GM18861 (cell line): Measurements from ENCODE around the gene MICAL2.

Experiments used
- ATAC-seq: cut with Tn5 transposase; IDR thresholded peaks from one replicate; pipeline ENCODE4 v1.9.1; 2021; ENCODE audit not compliant: unreplicated experiment

The MICAL2 gene

DNA sequence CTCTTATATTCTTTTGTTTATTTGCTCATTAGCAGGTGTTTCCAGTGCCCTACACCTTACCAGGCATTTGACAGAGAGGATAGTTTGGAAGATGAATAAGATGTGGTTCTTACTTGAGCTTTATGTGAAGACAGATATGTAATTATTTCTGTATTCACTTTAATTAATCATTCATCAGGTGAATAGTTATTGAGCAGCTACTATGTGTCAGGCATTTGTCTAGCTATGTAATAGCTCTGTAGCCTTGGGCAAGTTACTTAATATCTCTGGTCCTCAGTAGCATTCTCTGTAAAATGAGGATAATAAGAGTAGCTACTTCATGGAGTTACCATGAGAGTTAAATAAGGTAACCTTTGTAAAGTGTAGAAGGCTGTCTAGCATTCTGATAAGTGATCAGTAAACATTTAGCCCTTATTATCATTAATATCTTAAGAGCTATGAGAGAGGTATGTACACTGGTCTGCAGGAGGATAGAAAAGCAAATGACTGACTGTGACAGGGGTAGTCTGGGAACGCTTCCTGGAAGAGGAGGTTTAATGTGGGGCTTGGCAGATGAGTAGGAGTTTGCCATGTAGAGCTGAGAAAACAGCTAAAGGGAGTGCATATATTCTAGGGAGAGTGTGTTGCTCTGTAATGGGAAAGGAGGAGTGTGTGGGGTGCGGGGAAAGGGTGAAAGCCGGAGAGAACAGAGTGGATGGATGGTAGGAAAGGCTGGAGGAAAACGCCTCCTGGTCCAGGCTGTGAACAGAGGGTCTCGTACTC lies 56.1 kb downstream of the MICAL2 start:
- no peak for ATAC-seq

GRCh38 chr11:12167061-12168000 lies 56.9 kb downstream of the MICAL2 start:
- ATAC-seq: no peak

DNA sequence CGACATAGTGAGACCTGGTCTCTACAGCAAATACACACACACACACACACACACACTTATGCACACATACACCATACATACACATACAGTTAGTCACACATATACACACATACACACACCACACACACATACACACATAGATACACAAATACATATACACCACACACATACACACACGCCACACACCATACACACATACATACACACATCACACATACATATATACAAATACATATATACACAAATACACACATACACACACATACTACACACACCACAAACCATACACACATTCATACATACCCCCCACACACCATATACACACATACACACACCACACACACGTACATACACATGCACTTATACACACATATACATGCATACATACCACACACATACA lies 57.7 kb downstream of the MICAL2 start:
- ATAC-seq: no peak

DNA sequence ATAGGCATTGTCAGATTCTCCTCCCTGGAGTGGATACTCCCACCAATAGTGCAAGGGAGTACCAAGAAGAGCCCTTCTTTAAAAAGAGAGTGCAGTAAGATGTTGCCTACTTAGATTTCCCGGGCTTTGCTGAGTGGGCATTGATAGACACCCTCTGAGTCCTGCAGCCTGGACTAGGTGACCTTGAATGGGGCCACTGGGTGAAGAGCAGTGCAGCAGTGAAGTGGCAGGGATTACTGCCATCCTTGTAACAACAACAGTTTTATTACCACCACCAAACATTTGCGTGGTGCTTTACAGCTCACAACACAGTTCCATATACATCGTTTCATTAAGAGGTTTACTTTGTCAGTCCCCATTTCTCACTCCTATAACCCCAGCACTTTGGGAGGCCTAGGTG lies 59.4 kb downstream of the MICAL2 start:
- no peak for ATAC-seq

DNA sequence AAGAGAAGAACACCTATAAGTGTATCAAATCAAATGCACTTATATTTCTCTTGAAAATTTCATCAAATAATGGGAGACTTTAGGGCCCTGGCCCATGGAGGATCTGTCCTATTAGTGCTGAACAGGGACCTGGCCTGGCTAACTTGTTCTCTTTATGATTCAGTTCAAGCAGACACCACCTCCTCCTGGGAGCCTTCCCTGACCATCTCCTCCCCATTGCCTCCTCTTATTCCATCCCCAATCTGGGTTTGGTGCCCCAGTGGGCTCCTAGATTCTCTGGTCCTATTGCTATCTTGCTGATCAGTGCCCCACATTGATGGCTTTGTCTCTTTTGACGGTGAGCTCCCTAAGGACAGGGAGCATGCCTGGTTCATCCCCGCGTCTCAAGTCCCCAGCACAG lies 60.1 kb downstream of the MICAL2 start:
- no peak for ATAC-seq

DNA sequence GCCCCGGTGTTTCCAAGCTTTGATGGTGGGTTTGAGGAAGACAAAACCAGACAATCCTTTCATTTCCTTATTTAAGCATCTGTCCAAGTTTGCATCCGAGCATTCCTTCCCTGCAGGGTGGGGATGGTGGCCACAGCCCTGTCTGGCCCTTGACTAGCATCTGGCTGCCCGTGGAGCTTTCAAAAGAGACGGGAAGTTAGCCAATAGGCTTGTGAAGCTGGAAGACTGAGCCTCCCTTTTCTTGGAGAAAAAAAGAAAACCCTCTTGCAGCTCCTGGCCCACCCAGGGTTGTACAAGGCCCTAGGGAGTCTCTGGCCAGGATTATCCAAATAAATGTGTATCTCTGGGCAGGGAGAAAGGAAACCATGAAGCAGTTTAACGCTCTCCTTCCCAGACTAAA lies 60.6 kb downstream of the MICAL2 start:
- ATAC-seq: no peak

DNA sequence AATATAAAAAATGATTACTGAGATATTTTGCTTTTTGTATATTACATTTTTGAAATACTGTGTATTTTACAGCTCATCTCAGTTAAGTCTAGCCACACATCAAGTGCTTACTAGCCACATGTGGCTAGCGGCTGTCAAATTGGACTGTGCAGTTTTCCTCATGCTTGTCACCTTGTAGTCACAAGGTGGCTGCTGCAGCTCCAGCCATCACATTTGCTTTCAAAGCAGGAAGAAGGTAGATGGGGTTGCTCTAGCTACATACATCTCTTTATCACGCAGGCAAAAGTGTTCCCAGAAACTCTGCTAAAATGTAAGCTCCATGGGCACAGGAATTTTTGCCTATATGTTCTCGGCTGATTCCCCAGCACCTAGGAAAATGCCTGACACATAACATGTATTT lies 61.5 kb downstream of the MICAL2 start:
- no peak for ATAC-seq

DNA sequence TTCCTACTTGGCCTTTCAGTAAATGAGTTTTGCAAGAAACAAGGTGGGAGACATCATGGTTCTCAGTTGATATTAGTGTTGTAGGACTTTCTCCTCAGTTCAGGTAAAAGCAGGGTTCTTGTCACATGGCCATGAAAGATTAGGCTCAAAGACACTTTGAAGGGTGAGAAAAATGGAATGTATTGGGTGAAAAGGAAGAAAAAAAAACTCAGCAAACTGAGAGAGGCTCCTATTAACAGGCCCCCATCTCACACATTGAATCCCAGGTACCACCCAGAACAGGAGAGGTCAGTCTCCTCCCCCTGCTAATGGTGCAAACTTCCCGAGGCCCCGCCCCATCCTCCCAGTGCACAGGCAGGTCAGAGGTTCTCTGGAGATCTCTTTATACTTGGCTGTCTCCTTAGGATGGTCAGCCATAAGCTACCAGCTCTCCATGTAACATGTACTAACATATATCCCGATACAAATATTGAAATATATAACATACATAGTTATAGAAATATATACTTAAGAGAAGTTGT lies 62.2 kb downstream of the MICAL2 start:
- no peak for ATAC-seq

DNA sequence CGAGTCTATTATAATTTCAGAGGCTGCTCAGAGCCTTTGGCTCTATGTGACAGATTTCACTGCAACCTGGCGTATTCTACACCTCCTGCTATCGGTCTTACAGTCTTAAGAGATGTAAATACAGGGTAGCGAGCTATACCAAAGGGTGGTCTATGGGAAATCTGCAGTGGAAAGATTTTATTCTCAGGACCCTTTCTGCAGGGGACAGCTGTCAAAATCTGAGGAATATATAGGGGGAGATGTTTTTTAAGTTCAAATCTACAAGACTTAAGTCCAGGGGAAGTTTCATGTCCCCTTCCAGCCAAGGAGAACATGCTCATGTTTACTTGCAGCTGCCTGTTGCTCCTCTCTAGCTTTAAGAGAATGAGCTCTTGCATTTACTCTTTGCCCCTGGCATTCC lies 62.7 kb downstream of the MICAL2 start:
- ATAC-seq: no peak

GRCh38 chr11:12174128-12174476 lies 63.7 kb downstream of the MICAL2 start:
- peak; percentile 37 for ATAC-seq

DNA sequence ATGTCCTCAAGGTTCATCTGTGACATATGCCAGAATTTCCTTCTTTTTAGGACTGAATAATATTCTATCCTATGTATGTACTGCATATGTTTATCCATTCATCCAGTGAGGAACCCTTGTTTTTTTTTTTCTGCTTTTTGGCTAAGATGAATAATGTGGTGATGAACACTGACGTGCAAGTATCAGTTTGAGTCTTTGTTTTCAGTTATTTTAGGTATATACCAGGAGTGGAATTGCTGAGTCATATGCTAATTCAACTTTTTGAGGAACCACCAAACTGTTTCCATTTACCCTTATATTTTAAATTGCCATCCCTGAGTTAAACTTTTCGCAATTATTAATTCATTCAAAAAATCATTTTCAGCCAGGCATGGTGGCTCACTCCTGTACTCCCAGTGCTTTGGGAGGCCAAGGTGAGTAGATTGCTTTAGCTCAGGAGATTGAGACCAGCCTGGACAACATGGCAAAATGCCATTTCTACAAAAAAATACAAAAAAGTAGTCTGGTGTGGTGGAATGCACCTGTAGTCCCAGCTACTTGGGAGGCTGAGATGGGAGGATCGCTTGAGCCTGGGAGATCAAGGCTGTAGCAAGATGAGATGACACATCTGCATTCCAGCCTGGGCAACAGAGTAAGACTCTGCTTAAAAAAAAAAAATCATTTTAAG lies 64.2 kb downstream of the MICAL2 start:
- ATAC-seq: peak; percentile 81

DNA sequence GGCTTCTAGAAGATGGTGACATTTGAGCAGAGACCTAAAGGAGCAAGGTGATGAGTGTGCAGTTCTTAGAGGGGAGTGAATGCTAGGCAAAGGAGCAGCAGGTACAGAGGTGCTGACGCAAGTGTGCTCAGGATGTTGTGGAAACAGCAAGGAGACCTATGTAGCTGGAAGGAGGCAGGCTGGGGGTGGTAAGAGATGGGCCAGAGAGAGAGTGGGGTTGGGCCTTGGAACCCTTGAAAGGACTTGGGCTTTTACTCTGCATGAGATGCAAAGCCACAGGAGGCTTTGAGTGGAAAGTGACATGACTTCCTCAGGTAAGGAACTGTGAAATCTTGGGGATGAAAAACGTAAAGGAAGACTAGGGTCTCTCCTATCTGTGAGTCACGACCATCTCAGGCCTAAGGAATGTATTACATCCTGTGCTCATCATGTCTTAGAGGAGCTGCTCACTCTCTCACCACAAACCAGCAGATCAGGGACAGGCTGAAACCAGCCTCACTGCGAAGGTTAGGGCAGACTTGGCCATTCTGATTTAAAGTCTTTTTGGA lies 65.4 kb downstream of the MICAL2 start:
- no peak for ATAC-seq

GRCh38 chr11:12176410-12176809 lies 66.0 kb downstream of the MICAL2 start:
- ATAC-seq: no peak

DNA sequence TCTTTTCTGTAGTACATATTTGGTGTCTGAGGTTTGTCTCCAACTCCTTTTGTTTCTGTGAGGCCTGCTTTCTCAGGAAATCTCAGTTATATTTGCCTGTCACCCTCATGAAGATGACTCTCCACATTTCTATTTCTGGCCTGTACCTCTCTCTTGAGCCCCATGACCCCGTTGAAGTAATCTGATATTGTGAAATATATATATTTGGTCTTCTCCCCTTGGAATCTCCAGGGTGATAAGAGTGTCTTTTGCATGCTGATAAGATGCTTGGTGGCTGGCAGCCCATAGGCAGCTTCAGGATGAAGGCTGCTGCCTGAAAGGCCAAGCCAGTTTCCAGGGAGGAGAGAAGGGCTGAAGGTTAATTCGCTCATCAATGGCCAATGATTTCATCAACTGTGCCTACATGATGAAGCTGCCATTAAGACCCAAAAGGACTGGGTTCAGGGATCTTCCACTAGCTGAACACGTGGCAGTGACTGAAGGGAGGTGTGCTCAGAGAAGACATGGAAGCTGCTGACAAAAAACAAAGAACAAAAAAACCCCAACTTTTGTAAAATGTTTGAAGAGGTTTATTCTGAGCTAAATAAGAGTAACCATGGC lies 67.4 kb downstream of the MICAL2 start:
- no peak for ATAC-seq

DNA sequence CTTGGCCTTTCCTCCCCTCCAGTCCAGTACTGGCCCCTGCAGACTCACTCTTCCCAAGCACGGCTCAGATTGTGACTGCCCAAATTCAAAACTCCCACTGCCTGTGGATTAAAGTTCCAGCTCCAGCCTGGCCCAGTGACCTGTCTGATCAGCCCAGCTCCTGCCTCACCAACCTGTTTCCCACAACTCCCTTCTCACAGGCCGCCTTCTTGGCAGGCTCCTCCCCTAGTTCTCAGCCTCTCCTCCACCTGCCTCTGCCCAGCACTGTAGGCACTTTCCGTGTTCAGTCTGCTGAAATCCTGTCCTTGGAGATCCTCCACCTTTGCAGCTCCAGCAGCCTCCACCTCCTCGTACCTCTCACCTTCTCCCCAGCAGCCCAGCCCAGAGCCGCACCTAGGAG lies 68.6 kb downstream of the MICAL2 start:
- no peak for ATAC-seq

GRCh38 chr11:12179531-12179930 lies 69.1 kb downstream of the MICAL2 start:
- no peak for ATAC-seq

GRCh38 chr11:12180257-12181205 lies 70.1 kb downstream of the MICAL2 start:
- no peak for ATAC-seq

DNA sequence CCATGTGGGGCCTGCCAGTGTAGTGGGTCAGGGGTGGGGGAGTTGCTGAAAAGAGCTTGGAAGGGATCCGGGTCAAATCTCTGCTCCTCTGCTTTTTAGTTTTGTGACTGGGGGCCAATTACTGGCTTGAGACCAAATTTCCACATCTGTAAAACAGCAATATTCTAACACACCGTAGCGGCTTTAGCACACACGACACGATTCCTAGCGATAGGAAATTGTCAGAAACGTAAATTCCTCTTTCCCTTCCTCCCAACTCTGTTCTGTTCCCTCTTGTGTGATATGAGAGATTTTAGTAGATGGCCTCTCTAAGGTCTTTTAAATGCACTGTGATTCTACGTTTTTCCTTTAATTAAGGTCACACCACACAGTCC lies 71.9 kb downstream of the MICAL2 start:
- no peak for ATAC-seq

GRCh38 chr11:12182676-12183541 lies 72.5 kb downstream of the MICAL2 start:
- ATAC-seq: no peak
